HepG2 (cell line): ENCODE measurements around the gene BMF. TPM values are rescaled to one million over a fixed set of nuclear protein-coding genes. Genes with fewer than 3 reads are reported as not detected.

ENCODE experiments used
- CEBPZ ChIP-seq: IDR thresholded peaks from 2 replicates; pipeline ENCODE4 v1.6.1; 2012; ENCODE audit warnings: low read length, improper control_type of control experiment
- CENPT ChIP-seq: sonication (generic); formaldehyde crosslinking; IDR thresholded peaks from 2 replicates; pipeline ENCODE4 v1.8.0; 2022; ENCODE audit warnings: low read depth, mild to moderate bottlenecking, moderate library complexity, missing genetic modification reagents
- ETV5 ChIP-seq: IDR thresholded peaks from 2 replicates; pipeline ENCODE4 v1.6.1; 2018; ENCODE audit warnings: missing biosample characterization, missing genetic modification reagents, inconsistent platforms, borderline replicate concordance
- HNRNPL ChIP-seq: fragments of 200-400 bp; formaldehyde crosslinking; IDR thresholded peaks from 2 replicates; pipeline ENCODE4 v1.6.1; 2017; ENCODE audit warnings: mild to moderate bottlenecking, low read depth, low read length
- HNRNPUL1 ChIP-seq: fragments of 200-400 bp; formaldehyde crosslinking; IDR thresholded peaks from 2 replicates; pipeline ENCODE4 v1.6.1; 2017; ENCODE audit warnings: low read depth, mild to moderate bottlenecking, low read length, moderate library complexity
- ISL2 ChIP-seq: sonication (generic); formaldehyde crosslinking; IDR thresholded peaks from 2 replicates; pipeline ENCODE4 v1.5.0; 2020; ENCODE audit warnings: missing genetic modification reagents
- JDP2 ChIP-seq: sonication (generic); formaldehyde crosslinking; IDR thresholded peaks from 2 replicates; pipeline ENCODE4 v1.8.1; 2022; ENCODE audit warnings: missing genetic modification reagents, borderline replicate concordance
- KAT2B ChIP-seq: fragments of 150-350 bp; IDR thresholded peaks from 2 replicates; pipeline ENCODE4 v1.6.1; 2014; ENCODE audit warnings: low read depth, low read length, borderline replicate concordance
- MYPOP ChIP-seq: sonication (generic); formaldehyde crosslinking; IDR thresholded peaks from 2 replicates; pipeline ENCODE4 v1.8.1; 2023; ENCODE audit warnings: mild to moderate bottlenecking, moderate library complexity, missing genetic modification reagents
- RAD51 ChIP-seq: fragments of 450-650 bp; IDR thresholded peaks from 2 replicates; pipeline ENCODE4 v1.6.1; 2016; ENCODE audit warnings: borderline replicate concordance
- TRAFD1 ChIP-seq: sonication (generic); formaldehyde crosslinking; IDR thresholded peaks from 2 replicates; pipeline ENCODE4 v1.5.1; 2020; ENCODE audit warnings: missing genetic modification reagents, mild to moderate bottlenecking, borderline replicate concordance
- ZC3H4 ChIP-seq: sonication (generic); formaldehyde crosslinking; IDR thresholded peaks from 2 replicates; pipeline ENCODE4 v1.4.0; 2020; ENCODE audit warnings: missing genetic modification reagents, borderline replicate concordance
- ZGPAT ChIP-seq: IDR thresholded peaks from 2 replicates; pipeline ENCODE4 v1.6.1; 2016; ENCODE audit warnings: mild to moderate bottlenecking
- ZNF251 ChIP-seq: sonication (generic); formaldehyde crosslinking; IDR thresholded peaks from 2 replicates; pipeline ENCODE4 v1.9.0; 2021; ENCODE audit warnings: mild to moderate bottlenecking, missing genetic modification reagents
- ZNF33A ChIP-seq: sonication (generic); formaldehyde crosslinking; IDR thresholded peaks from 2 replicates; pipeline ENCODE4 v1.5.1; 2020; ENCODE audit warnings: missing genetic modification reagents, mild to moderate bottlenecking, moderate library complexity, borderline replicate concordance
- ZNF580 ChIP-seq: IDR thresholded peaks from 2 replicates; pipeline ENCODE4 v1.6.1; 2016; ENCODE audit warnings: low read depth, borderline replicate concordance
- ZNF720 ChIP-seq: sonication (generic); formaldehyde crosslinking; IDR thresholded peaks from 2 replicates; pipeline ENCODE4 v1.4.0; 2020; ENCODE audit warnings: missing genetic modification reagents
- ZNF878 ChIP-seq: sonication (generic); formaldehyde crosslinking; IDR thresholded peaks from 2 replicates; pipeline ENCODE4 v1.8.1; 2023; ENCODE audit warnings: mild to moderate bottlenecking, missing genetic modification reagents, moderate library complexity
- polyA plus RNA-seq, 8 experiments: library from polyadenylated mRNA; depleted of rRNA in 3 of 8; stranded (reverse) in 7 of 8; unstranded in 1 of 8; fragments of >200 nt; fragmentation: Illumina TruSeq in 4 of 8; extraction: Trizol in 4 of 8; gene quantifications; 2 replicates each; pipeline versions ENCODE4 v1.2.1 to v1.2.3, GENCODE V29; 2011 to 2016; ENCODE audit warnings: low read depth in 4 of 8, missing spikeins in 1 of 8, mixed read lengths in 1 of 8; ENCODE audit not compliant: insufficient read depth in 1 of 8
- total RNA-seq, 5 experiments: library from RNA; depleted of rRNA; stranded (reverse); fragments of >200 nt; fragmentation: Illumina TruSeq; extraction: Trizol; gene quantifications; 2 replicates each; pipeline ENCODE4 v1.2.3, GENCODE V29; 2016; ENCODE audit warnings: low read depth in 1 of 5

The BMF gene
- total and polyA plus RNA-seq, 2 of the 13 experiments (the other 11 are each of a cell fraction or from before 2014, with no cell fraction given), result 8.7 to 15.9 TPM

GRCh38 chr15:40081691-40082194, 26.9 kb downstream of the BMF start (continued):
- TF ChIP-seq CEBPZ (no peak), HNRNPL (no peak), TRAFD1 (CRISPR knock-in tag) (no peak), ZNF580 (CRISPR knock-in tag) (no peak), ZNF720 (CRISPR knock-in tag) (no peak), MYPOP (CRISPR knock-in tag) (no peak), ZNF251 (CRISPR knock-in tag) (no peak), ISL2 (peak; percentile 77), ETV5 (CRISPR knock-in tag) (peak; percentile 63; the same call in 1 of the 2 replicates), ZNF33A (CRISPR knock-in tag) (no peak), JDP2 (CRISPR knock-in tag) (no peak), ZGPAT (CRISPR knock-in tag) (peak; percentile 85), ZC3H4 (CRISPR knock-in tag) (no peak), HNRNPUL1 (no peak), CENPT (CRISPR knock-in tag) (no peak), RAD51 (no peak), ZNF878 (CRISPR knock-in tag) (peak; percentile 77; the same call in 1 of the 2 replicates), KAT2B (no peak)
